ENCODE data around the gene KCNAB1.

- TF ChIP-seq EZH2 (IDR thresholded peaks at IDR 0.05; ENCODE audit: borderline replicate concordance, low read depth, low read length, poor library complexity, severe bottlenecking): no peak
- TF ChIP-seq, protein P1, sequence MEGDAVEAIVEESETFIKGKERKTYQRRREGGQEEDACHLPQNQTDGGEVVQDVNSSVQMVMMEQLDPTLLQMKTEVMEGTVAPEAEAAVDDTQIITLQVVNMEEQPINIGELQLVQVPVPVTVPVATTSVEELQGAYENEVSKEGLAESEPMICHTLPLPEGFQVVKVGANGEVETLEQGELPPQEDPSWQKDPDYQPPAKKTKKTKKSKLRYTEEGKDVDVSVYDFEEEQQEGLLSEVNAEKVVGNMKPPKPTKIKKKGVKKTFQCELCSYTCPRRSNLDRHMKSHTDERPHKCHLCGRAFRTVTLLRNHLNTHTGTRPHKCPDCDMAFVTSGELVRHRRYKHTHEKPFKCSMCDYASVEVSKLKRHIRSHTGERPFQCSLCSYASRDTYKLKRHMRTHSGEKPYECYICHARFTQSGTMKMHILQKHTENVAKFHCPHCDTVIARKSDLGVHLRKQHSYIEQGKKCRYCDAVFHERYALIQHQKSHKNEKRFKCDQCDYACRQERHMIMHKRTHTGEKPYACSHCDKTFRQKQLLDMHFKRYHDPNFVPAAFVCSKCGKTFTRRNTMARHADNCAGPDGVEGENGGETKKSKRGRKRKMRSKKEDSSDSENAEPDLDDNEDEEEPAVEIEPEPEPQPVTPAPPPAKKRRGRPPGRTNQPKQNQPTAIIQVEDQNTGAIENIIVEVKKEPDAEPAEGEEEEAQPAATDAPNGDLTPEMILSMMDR (conservative IDR thresholded peaks at IDR 0.05; ENCODE audit: low read depth, low read length): peak; percentile 51
These were observed 54.0 kb downstream of the KCNAB1 start for GRCh38 chr3:156174229-156174847.
